Ammon's horn (tissue), 1 donor: ENCODE data around the gene SEMA3A.

Experiments
- DNase-seq: peaks from one replicate; pipeline ENCODE4 v3.0.0-alpha.2; 2016; ENCODE audit warnings: low spot score

The SEMA3A gene

DNA sequence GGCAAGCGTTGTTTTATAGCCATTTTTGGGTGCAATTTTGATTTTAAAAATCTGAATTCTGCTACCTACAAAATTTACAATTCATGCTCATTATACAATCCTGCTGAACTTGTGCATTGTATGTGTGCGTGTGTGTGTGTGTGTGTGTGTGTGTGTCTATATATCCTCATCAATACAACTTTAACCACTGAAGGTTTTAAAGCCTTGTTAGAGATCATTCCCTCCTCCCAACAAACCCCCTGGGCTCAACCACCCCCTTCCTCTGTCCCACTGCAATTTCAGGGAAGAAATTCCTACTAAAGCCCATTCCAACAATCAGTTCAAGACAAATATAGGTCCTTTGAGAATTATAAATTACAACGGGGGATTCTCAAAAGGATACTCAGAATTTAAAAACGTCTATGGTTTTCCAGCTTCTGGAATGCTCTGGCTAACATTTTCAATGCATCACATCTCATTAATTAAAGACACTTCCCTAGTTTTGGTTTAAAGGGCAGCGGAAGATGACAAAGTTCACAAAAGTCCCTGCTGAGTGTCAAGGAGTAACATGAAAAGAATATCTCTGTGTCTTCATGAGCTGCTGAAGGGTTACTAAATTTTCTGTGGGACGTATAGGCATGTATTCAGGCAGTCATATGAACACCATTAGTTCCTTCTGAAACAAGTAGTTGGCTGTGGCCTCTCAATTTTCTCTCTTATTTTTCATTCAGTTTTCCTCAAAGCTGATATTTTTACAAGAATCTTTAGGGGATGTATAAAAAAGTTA lies 889 bp upstream of the SEMA3A start:
- DNase-seq: no peak

DNA sequence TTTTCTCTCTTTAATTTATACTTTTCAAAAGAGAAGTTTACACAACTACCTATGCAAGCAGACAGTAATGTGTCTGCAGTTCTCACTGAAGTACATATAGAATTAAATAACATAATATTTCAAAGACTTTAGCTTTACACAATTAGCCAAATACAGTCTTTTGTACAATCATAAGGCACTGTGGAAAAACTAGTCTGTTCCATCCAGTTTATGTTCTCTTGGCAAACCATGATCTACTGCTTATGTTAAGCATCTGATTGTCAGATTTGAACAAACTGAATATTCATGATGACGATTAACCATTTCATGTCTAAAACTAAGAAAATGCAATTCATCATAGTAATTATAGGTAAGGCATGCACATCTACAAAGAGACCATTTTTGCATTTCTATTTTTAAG lies 842 bp downstream of the SEMA3A start:
- no peak for DNase-seq

DNA sequence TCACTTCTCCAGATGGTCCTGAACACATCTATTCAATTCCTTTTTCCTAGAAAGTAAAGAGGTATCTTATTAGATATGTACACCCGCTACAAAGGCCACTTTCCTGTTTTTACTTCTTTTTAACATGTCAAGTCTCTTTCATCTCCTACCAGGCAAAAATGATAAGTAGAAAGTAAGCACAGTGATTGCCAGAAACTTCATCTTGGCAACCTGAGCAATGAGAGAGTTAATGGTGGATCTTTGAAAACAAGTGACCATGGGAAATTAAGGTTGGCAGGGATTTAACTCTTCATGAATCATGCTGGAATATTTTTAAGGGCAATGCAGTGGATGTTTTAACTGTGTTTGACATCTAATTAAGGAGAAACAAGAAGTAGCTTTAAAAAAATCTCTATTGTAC lies 2.7 kb downstream of the SEMA3A start:
- DNase-seq: no peak

DNA sequence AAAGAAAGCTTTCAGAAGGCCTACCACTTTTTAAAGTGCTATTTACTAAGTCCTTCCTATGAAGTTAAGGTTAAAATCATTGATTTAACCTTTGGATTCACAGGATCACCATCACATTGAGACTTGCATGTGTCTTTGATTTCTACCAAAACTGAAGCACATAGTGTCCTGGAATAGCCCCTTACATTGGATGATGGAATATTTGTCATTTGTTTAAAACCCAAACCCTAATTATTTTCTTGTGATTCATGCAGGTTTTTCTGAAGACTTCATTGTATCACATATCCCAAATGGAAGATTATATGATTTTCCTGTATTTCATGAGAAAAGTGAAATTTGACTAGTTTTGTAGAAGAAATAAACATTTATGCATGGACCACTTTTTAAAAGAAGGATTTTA lies 3.3 kb downstream of the SEMA3A start:
- DNase-seq: no peak

DNA sequence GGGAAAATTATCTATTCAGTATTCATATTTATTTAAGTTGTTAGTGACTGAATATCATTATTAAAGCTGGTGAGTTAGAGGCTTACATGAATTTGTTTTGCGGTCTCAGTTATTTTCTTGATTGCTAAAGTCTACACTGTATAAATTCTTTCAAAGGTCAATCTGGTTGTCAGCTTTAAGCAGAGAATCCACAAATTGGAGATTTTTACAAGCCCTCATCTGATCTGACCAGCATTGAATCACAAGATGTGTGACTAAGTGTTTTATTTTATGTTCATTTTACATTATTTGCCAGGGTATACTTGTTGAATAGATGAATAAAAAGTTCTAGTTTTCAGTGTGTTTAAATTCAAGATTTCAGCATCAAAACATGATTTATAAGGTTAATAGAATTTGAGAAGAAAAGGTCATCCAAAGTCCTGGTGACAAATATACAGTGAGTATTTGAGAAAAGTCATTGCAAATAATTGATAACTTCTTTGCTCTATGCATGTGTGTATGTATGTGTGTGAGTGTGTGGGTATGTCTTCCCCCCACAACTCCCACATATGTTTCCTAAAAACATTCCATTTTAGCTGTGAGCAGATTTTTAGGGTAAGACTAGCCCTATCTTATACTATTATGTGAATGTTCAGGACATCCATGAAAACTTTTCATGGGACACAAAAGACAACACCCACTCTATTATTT lies 4.4 kb downstream of the SEMA3A start:
- no peak for DNase-seq

DNA sequence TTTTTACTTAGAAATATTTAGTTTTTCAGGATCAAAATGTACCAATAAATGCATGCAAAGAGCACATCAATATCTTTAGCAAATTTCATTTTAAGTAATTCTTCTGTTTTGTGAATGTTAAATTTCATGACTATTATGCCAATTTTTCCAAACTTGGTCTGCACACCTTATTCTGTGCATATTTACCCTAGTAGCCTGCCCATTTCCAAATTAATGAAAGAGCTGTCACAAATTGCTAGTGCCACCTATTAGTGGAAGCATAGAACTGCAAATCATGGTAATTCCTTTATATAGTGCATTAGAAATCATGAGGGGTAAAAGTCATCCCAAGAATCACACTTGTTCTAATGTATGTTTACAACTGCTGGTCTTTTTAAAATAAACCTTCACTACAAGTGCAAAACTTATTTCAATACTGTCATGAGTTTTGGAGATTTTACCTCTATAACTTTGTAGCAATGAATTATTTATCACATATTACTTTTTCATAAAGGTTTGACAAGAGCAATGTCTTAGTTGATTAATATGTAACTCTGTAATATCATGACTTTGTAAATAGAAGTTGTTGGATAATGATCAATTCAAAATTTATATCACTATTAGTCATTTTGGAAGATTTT lies 5.7 kb downstream of the SEMA3A start:
- peak; percentile 20 for DNase-seq

DNA sequence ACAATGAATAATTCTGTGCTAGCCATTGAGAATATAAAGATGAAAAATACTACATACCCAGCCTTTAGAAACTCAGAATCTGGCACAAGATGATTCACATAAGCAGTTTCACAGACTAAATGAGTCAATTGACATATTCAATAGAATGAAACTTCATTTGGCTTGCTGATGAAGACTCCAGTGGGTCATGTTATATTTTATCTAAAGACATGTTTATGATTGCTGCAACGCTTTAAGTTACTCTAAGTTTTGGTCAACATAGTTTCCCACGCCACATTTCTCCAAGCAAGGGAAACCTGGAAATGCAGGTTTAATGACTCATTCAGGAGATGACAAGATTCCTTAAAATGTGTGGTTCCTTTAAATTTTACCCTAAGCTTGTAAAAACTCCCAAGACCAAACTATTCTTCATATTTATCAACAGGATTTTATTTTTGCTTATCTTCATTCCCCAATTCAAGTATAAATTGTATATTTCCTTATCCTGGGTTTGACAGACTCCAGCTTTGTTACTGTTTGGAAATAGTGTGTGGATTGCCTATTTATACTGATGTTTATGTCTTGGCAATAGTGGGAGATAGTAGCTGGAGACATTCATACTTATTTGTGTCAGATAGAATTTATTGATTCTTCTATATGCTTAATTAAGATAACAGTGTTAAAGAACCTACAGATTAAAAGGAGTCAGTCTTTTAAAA lies 6.6 kb downstream of the SEMA3A start:
- DNase-seq: no peak

DNA sequence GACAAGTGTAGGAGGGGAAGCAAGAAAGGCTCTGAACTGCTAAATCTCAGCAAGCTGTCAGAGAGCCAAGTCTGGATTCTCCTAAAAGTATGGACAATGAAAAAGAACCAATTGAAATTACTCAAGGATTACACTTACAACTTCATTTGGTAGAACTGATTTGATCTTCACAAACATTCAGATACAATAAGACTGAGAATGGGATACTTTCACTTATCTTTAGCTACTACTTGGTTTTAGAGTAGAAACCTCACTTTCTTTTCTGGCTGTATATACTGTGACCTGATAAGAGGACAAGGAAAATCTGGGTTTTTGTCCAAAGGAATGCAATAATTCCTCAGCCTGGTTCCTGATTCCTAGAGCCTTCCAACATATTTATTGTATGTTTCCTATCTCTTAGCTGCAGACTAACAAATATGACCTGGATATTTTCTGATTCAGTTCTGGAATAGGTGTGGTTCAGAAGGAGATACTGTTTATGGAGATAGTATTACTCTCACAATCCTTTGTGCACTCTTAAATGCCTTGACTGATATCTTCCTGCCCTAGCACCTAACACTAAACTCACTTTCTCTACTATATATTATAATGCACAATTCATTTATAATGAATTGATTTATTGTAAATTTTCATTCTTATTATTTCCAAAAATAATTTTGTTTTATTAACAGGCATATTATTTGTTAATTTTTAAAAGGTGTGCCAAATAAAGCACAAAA lies 7.3 kb downstream of the SEMA3A start:
- DNase-seq: no peak

DNA sequence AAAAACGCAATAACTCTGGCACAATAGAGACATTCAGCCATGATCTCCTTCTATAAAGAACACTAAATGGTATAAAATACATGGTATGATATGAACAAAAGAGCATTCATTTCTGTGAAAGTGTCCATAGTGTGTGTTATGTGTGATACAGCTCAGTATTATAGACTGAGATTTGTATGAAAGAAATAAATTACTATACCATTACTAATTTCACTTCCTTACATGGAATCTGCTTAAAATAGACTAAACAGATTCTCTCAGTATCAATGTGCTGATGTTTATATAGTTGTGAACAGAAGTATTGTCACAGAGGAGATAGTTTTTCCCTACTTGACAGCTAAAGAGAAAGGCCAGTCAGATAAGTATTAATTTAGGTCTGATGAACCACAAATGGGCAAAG lies 10.8 kb downstream of the SEMA3A start:
- DNase-seq: no peak

DNA sequence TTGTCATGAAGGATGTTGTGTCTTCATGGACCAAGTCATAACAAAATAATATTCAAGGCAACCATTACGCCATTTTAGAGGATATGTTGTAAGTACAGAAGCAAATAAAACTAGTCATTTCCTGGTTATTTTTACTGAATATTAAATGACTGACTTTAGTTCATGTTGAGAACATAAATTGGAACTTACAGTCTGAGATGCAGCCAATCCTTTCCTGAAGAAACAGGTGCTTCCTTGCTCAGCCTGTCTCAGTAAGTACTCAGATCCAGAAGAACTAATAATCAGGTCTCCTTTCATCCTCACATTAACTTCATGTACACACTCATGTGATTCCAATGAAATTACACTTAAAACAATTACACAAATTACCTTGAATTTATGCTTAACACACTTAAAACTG lies 12.3 kb downstream of the SEMA3A start:
- no peak for DNase-seq

DNA sequence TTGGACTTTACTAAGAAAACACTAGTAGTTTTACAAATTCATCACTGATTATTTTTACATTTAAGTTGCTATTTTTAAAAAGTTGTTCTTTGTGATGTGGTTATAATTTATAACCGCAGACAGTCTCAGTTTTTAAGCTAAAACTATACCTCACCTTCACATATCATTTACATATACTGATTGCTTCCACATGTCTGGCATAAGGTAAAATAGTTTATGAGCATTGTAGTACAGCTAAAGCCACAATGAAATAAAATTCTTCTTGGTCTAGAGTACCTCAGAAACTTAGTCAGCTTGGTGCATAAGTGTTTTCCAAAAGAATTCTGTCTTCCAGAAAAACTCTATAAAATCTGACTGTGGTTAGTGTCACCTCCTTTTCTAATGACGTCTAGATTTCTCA lies 13.0 kb downstream of the SEMA3A start:
- no peak for DNase-seq

DNA sequence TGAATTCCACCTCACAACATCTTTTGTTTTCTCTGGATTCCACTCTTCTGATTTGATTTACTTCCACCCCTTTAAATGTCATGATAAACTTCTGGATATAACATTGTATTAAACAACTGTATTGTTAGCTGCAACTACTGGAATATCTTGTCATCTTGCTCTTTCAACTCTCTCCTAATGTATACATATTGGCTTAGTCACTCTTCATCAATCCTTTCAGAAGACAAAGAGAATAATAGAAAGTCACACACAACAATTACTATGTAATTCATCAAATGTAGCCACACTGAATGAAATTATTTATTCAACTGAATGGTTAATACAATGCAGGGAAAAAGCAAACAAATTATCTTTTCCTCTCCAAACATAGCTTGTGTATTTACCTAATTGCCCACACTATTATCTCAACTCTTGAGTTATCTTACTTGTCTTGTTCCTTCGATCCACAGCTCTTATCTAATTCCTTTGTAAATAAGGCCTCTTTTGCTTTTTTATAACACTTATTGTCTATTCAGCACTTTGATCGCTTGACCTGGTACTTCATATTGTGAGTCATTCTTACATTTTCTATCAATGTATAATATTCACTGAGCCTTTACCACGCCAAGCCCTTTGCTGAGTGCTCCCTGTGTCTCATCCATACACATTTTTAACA lies 16.7 kb downstream of the SEMA3A start:
- no peak for DNase-seq

DNA sequence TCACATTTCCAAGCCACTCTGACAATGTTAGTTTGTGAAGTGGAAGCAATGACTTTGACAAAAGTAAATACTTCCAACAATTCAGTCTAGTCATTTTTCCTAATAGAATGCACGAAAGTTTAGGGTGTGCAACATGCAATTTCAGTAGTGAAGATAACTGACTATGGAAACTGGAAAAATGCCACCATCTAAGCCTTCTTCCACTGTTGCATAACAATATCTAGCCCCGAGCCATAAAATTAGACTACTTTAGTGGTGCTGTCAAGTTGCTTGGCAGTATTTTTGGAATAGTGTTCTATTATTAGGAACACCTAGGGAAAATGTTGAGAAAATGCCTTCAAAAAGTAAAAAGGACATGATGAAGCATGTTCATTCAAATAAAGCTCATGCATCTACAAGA lies 17.9 kb downstream of the SEMA3A start:
- DNase-seq: no peak

DNA sequence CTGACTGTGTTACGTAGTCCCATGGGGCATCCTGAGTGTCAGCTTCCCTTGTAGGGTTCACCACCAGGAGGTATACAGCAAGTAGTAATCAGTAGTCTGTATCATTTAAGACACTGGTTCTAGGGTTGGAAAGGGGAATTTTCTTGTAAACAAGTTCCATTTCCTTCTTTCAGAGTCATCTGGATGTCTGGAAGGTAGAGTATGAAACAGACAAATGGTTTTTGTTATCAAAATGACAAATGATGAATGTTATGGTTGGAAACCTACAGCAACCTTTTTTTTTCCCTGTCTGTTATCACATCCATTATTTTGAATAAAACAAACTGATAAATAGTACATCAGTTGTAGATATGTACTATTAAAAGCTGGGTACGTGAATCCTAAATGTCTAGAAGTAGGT lies 19.1 kb downstream of the SEMA3A start:
- no peak for DNase-seq

DNA sequence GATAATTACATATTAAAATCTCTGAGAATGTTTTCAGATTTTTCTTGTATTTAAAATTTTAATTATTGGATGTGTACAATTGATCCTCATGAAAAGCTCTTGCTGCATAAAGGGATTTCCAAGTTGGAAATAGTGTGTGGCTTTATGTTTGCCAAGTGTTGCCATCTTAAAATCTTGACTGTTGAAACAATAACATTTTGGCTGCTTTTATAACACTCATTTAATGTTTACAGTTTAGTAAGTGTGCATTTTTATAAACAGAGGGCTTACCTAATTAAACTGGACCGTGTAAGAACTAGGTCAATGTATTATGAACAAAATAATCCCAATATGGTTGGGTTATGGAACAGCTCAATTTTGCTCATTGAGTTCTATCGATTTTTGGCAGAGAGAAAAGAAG lies 23.9 kb downstream of the SEMA3A start:
- no peak for DNase-seq

DNA sequence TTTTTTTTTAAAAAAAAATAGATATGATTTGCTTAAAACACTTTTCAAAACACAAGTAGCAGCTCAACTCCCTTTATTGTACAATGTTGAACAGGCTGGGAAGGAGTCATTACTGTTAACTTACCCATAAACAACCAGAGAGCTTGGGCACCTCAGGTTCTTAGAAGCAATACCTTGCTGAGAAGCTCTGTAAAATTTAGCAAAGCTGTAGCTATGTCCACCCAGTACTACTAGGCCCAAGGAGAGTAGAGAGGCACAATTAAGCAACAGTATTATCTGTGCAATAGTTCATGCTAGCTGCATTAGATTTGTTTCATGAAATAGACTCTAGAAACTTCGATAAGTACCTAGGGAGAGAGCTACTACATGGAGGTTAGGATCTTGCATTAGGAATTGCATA lies 32.0 kb downstream of the SEMA3A start:
- no peak for DNase-seq

DNA sequence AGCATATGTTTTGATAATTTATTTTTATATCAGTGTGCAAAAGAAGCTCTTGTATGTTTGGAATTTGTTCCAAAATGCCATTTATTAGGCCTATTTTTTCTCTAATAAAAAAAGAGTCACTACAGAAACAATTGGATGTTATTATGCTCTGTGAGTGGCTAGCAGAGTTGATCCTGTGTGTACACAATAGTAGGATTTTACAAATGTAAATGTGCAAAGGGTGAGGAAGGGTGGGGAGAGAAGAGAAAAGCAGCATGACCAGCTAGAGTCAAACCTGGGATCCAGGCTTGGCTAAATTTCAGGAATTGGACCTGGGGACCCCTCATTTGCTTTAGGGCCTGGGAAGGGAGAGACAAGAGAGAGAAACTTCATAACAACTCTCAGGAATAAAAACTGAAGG lies 32.5 kb downstream of the SEMA3A start:
- DNase-seq: no peak

DNA sequence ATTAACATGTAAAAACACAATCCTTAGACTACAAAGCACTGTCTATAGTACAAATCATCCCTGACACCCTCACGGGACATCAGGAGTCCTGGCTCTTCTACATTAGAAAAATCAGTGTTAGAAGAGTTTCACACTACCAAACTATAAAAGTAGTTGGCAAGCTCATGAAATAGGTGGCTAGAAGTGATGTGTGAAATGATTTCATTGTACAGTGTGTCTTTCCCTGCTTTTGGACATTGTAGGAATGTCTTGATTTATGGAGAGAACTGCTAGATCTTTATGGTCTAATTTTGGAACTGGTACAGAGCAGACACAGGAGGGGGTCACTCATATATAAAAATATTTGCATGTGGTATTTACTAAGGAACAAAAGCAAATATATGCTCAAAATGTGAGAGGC lies 33.2 kb downstream of the SEMA3A start:
- DNase-seq: no peak

DNA sequence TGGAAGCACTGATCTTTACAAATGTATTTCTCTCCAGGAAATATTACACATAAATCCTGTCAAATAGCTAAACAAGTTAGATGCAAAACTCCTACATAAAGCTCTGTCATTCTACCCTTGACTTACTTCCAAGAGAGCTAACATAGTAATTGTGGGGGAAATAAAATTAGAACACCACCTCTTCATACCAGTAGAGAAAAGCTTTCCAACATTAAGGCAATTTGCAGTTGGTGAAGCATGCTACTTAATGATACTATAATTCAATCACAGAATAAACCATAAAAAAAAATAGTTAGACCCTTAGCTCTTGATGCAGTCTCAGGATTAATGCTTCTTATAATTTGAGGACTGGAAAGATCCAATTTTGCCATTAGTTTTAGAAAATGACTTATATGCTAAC lies 35.2 kb downstream of the SEMA3A start:
- peak; percentile 17 for DNase-seq

DNA sequence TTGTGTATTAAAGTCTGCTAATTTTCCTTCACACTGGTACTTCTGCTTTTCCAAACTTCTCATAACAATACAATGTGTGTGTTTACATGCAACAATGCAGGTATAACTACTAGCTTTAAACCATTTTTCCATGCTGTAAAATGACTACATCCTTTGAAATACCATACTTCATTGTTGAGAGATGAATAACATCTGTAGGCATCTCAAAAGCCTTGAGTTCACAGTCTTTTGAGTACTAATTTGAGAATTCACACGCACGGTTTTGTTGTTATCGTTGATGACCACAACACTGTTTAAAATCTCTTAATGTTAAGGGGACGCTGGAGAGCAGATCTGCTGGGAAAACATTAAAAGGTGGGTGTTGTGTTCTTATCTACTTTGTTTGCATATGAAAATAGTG lies 37.4 kb downstream of the SEMA3A start:
- no peak for DNase-seq

DNA sequence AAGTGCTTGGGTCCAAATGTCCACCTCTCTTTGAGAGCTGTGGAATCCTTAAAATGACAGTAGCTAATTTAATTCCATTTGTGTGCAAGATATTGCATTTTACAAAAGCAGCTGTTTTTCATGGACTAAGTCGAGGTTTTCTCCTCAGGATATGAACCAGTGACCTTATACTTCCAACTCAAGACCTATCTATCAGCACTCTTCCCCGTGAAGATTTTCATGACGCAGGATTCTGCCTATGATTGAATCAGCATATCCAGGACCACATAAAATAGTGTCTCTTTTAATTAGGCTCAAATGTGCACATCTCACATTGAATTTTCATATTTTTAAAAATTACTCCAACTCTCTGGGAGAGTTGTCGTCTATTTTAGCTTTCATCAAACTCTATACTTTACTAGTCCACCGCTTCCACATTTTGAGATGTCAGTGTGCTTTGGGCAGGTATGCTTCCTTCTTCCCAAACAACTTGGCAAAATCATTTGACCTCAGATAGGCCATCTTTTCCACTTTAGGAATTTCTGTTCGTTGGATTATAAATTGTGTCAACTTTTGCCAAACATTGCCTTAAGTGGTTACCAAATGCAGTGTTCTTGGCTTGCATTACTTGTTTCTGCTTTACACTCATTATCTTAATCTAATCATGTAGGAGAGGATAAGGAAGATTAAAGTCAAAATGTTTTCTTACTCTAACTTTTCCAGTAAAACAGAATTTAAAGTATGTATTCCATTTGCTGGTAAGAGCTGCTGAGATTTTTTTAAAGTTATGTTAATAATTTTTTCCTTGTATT lies 39.4 kb downstream of the SEMA3A start:
- no peak for DNase-seq
